HS-5 (cell line): ENCODE results near the gene AP4S1.
"Not testable (repeated sequence)": the region's sequence is repeated elsewhere in the genome, so short reads cannot be mapped to it uniquely, and the experiment has no call there.

Experiments
- DNase-seq: peaks from one replicate; pipeline ENCODE4 v3.0.0-alpha.2; 2012; ENCODE audit warnings: low read depth

Gene AP4S1

GRCh38 chr14:31025367-31026076 lies at the start of gene AP4S1:
Gene AP4S1 (plus strand): TSS chr14:31025649. CDS start chr14:31066197, 40,548 bp downstream.
- no peak for DNase-seq

GRCh38 chr14:30977752-30978151 lies 47.7 kb upstream of the AP4S1 start:
- DNase-seq = no peak

GRCh38 chr14:30980106-30980704 lies 45.2 kb upstream of the AP4S1 start:
- peak; percentile 53 for DNase-seq

- DNase-seq = no peak
These were observed 44.5 kb upstream of the AP4S1 start for GRCh38 chr14:30980980-30981379.

- DNase-seq = no peak
These were observed 42.9 kb upstream of the AP4S1 start for GRCh38 chr14:30982533-30982932.

- no peak for DNase-seq
These were observed 41.6 kb upstream of the AP4S1 start for GRCh38 chr14:30983858-30984257.

- no peak for DNase-seq
These were observed 39.7 kb upstream of the AP4S1 start for GRCh38 chr14:30985796-30986195.

- no peak for DNase-seq
These were observed 36.9 kb upstream of the AP4S1 start for GRCh38 chr14:30988509-30988908.

GRCh38 chr14:30990770-30991169 lies 34.7 kb upstream of the AP4S1 start:
- no peak for DNase-seq

- DNase-seq = no peak
These were observed 34.0 kb upstream of the AP4S1 start for GRCh38 chr14:30991408-30991807.

GRCh38 chr14:30993071-30993470 lies 32.4 kb upstream of the AP4S1 start:
- DNase-seq = no peak

GRCh38 chr14:30994681-30995620 lies 30.5 kb upstream of the AP4S1 start:
- peak; percentile 30 for DNase-seq

GRCh38 chr14:30995689-30996088 lies 29.8 kb upstream of the AP4S1 start:
- DNase-seq = no peak

- no peak for DNase-seq
These were observed 28.4 kb upstream of the AP4S1 start for GRCh38 chr14:30996892-30997659.

- DNase-seq = no peak
These were observed 27.2 kb upstream of the AP4S1 start for GRCh38 chr14:30998100-30998706.

GRCh38 chr14:30999038-30999773 lies 26.2 kb upstream of the AP4S1 start:
- DNase-seq = no peak

GRCh38 chr14:31000629-31001338 lies 24.7 kb upstream of the AP4S1 start:
- no peak for DNase-seq

- no peak for DNase-seq
These were observed 24.1 kb upstream of the AP4S1 start for GRCh38 chr14:31001339-31001658.

- DNase-seq = no peak
These were observed 22.2 kb upstream of the AP4S1 start for GRCh38 chr14:31003284-31003683.

- not testable (repeated sequence) for DNase-seq
These were observed 21.4 kb upstream of the AP4S1 start for GRCh38 chr14:31004007-31004406.
